Measurements from ENCODE around the gene CARD11.
"Not testable (repeated sequence)": the region's sequence is repeated elsewhere in the genome, so short reads cannot be mapped to it uniquely, and the experiment has no call there.

The CARD11 gene

DNA sequence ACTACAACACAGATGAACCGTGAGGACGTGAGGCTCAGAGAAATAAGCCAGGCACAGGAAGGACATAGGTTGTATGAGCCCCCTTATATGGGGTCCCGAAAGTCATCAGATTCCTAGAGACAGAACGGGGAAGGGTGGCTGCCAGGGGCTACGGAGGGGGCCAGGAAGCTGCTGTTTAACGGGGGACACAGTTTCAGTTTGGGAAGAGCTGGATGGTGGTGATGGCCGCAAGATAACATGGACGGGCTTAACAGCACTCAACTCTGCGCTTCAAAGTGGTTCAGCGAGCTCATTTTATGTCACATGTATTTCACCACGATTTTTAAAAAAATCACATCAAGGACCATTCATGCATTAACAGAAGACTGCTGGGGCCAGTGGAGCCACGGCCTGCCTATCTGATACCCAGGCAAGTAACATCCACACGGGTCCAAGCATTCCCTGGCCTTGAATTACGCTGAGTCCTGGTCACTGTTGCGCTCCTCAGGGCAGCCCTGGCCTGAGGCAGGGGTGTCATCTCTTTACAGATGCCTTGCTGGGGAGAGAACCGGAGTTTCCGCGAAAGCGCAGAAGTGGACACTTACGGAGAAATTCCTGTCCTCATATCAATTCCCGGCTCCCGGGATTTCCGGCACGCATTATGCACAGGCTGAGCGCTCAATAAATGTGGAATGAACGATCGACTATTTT lies 1.5 kb downstream of the CARD11 start:
- no peak for DNase-seq (ENCODE audit: extremely low read depth, low read depth)
- TF ChIP-seq, protein P1, sequence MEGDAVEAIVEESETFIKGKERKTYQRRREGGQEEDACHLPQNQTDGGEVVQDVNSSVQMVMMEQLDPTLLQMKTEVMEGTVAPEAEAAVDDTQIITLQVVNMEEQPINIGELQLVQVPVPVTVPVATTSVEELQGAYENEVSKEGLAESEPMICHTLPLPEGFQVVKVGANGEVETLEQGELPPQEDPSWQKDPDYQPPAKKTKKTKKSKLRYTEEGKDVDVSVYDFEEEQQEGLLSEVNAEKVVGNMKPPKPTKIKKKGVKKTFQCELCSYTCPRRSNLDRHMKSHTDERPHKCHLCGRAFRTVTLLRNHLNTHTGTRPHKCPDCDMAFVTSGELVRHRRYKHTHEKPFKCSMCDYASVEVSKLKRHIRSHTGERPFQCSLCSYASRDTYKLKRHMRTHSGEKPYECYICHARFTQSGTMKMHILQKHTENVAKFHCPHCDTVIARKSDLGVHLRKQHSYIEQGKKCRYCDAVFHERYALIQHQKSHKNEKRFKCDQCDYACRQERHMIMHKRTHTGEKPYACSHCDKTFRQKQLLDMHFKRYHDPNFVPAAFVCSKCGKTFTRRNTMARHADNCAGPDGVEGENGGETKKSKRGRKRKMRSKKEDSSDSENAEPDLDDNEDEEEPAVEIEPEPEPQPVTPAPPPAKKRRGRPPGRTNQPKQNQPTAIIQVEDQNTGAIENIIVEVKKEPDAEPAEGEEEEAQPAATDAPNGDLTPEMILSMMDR (IDR thresholded peaks at IDR 0.05; ENCODE audit: low read depth, low read length), result no peak

DNA sequence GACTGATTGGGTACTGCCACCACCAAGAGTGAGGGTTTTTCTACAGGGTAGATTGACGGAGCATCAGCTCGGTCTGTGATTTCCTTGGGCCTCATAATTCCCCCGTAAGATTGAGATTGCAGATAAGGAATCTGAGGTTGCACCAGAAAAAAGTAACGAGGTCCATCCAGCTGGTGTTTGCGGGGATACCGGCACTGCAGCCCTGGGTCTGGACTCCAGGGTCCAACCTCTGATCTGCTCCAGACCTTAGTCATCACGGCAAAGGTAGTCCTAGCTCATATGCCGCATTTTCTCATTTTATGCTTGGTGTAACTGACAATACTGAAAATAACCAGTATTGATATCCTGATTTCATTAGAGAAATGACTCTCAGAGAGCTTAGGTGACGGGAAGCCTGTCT lies 3.9 kb downstream of the CARD11 start:
- no peak for DNase-seq (ENCODE audit: extremely low read depth, low read depth)
- TF ChIP-seq, protein P1 (IDR thresholded peaks at IDR 0.05; ENCODE audit: low read depth, low read length), result no peak

DNA sequence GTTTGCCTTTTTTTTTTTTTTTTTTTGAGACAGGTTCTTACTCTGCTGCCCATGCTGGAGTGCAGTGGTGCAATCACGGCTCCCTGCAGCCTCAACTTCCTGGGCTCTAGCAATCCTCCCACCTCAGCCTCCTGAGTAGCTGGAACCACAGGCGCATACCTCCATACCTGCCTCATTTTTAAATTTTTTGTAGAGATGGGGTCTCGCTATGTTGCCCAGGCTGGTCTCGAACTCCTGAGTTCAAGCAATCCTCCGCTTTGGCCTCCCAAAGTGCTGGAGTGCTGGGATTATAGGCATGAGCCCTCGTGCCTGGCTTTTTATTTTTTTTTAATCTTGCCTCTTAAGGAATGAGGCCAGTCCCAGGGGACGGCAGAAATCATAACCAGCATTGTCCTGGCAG lies 5.7 kb downstream of the CARD11 start:
- DNase-seq (ENCODE audit: extremely low read depth, low read depth), result not testable (repeated sequence)

GRCh38 chr7:3037259-3037658 lies 6.4 kb downstream of the CARD11 start:
- DNase-seq (ENCODE audit: extremely low read depth, low read depth), result no peak
- TF ChIP-seq, protein P1 (IDR thresholded peaks at IDR 0.05; ENCODE audit: low read depth, low read length), result no peak

- TF ChIP-seq, protein P1 (IDR thresholded peaks at IDR 0.05; ENCODE audit: low read depth, low read length), result no peak
- DNase-seq (ENCODE audit: extremely low read depth, low read depth), result no peak
Observed at GRCh38 chr7:3034591-3035150, 9.0 kb downstream of the CARD11 start.

GRCh38 chr7:3033581-3033980 lies 10.1 kb downstream of the CARD11 start:
- TF ChIP-seq, protein P1 (IDR thresholded peaks at IDR 0.05; ENCODE audit: low read depth, low read length), result no peak
- DNase-seq (ENCODE audit: extremely low read depth, low read depth), result no peak

GRCh38 chr7:3033136-3033535 lies 10.5 kb downstream of the CARD11 start:
- TF ChIP-seq, protein P1 (IDR thresholded peaks at IDR 0.05; ENCODE audit: low read depth, low read length), result no peak
- no peak for DNase-seq (ENCODE audit: extremely low read depth, low read depth)

- TF ChIP-seq, protein P1 (IDR thresholded peaks at IDR 0.05; ENCODE audit: low read depth, low read length), result no peak
- DNase-seq (ENCODE audit: extremely low read depth, low read depth), result no peak
Observed at GRCh38 chr7:3032256-3032655, 11.4 kb downstream of the CARD11 start.

Data from AG09319 (cell line).